Glutamatergic neuron (in vitro differentiated cells): ENCODE measurements around the gene NOS1. TPM values are rescaled to one million over a fixed set of nuclear protein-coding genes. Genes with fewer than 3 reads are reported as not detected.

Experiments
- DNase-seq: peaks from one replicate; pipeline ENCODE4 v3.0.0; 2022
- H3K27ac Mint-ChIP-seq: one replicate; pipeline ENCODE4 v1.8.0; 2020; ENCODE audit warnings: mild to moderate bottlenecking, mixed read lengths, inconsistent platforms; ENCODE audit not compliant: unreplicated experiment
- H3K27me3 Mint-ChIP-seq: one replicate; pipeline ENCODE4 v1.8.0; 2020; ENCODE audit warnings: mild to moderate bottlenecking, moderate library complexity, mixed read lengths, inconsistent platforms; ENCODE audit not compliant: unreplicated experiment
- H3K36me3 Mint-ChIP-seq: one replicate; pipeline ENCODE4 v1.8.0; 2020; ENCODE audit warnings: mild to moderate bottlenecking, mixed read lengths, inconsistent platforms; ENCODE audit not compliant: unreplicated experiment
- H3K4me1 Mint-ChIP-seq: one replicate; pipeline ENCODE4 v1.8.0; 2020; ENCODE audit warnings: mild to moderate bottlenecking, low read depth, mixed read lengths, inconsistent platforms; ENCODE audit not compliant: unreplicated experiment
- H3K4me3 Mint-ChIP-seq: one replicate; pipeline ENCODE4 v1.8.0; 2020; ENCODE audit warnings: mild to moderate bottlenecking, mixed read lengths, inconsistent platforms; ENCODE audit not compliant: unreplicated experiment
- H3K9me3 Mint-ChIP-seq: one replicate; pipeline ENCODE4 v1.8.0; 2020; ENCODE audit warnings: mild to moderate bottlenecking, moderate library complexity, mixed read lengths, inconsistent platforms; ENCODE audit not compliant: unreplicated experiment
- CTCF ChIP-seq: fragments of 200-600 bp; sonication (generic); IDR thresholded peaks from one replicate; pipeline ENCODE4 v1.5.0; 2021; ENCODE audit not compliant: partially characterized antibody, unreplicated experiment
- total RNA-seq: library from RNA; stranded (reverse); fragmentation: NEBNext Ultra II Directional; extraction: Animal tissue kit (Norgen Biotek cat#: 25700); gene quantifications from one replicate; pipeline ENCODE4 v1.2.1, GENCODE V29; 2021; ENCODE audit not compliant: unreplicated experiment

NOS1 gene
- total RNA-seq, 1 donor from 2014 or later: 0.96 TPM

GRCh38 chr12:117298648-117299225 is 62.7 kb downstream of the NOS1 start:
- H3K4me3 Mint-ChIP-seq: no peak overlapping the region
- no peak overlapping the region for H3K27ac Mint-ChIP-seq
- TF ChIP-seq CTCF: no peak
- no peak for DNase-seq
- H3K4me1 Mint-ChIP-seq: peaks cover 10% of the 10 kb centered on the region
- H3K36me3 Mint-ChIP-seq: peaks cover 9% of the 10 kb centered on the region
- H3K9me3 Mint-ChIP-seq: peaks cover 6% of the 10 kb centered on the region
- peaks cover 12% of the 10 kb centered on the region for H3K27me3 Mint-ChIP-seq

- peaks cover 12% of the 10 kb centered on the region for H3K27me3 Mint-ChIP-seq
- peaks cover 12% of the 10 kb centered on the region for H3K4me1 Mint-ChIP-seq
- H3K9me3 Mint-ChIP-seq: peaks cover 6% of the 10 kb centered on the region
- DNase-seq: no peak
- H3K36me3 Mint-ChIP-seq: peaks cover 9% of the 10 kb centered on the region
- H3K27ac Mint-ChIP-seq: no peak overlapping the region
- H3K4me3 Mint-ChIP-seq: no peak overlapping the region
- TF ChIP-seq CTCF: no peak
These were observed 63.2 kb downstream of the NOS1 start for GRCh38 chr12:117298191-117298590.

- Mint-ChIP-seq H3K4me3 (peak overlapping the region; percentile 58), H3K9me3 (peaks cover 8% of the 10 kb centered on the region), H3K4me1 (peaks cover 17% of the 10 kb centered on the region), H3K27me3 (peaks cover 15% of the 10 kb centered on the region), H3K27ac (peak overlapping the region; percentile 95), H3K36me3 (peaks cover 9% of the 10 kb centered on the region)
- no peak for TF ChIP-seq CTCF
- peak; percentile 77 for DNase-seq
These were observed 67.2 kb downstream of the NOS1 start for GRCh38 chr12:117294189-117294603.

GRCh38 chr12:117293510-117293909 is 67.9 kb downstream of the NOS1 start:
- no peak for DNase-seq
- Mint-ChIP-seq H3K9me3 (peaks cover 8% of the 10 kb centered on the region), H3K27me3 (peaks cover 17% of the 10 kb centered on the region), H3K27ac (peak overlapping the region; percentile 95), H3K4me1 (peaks cover 17% of the 10 kb centered on the region), H3K4me3 (peak overlapping the region; percentile 58), H3K36me3 (peaks cover 9% of the 10 kb centered on the region)
- TF ChIP-seq CTCF: no peak

- no peak for TF ChIP-seq CTCF
- DNase-seq: no peak
- Mint-ChIP-seq H3K27ac (peak overlapping the region; percentile 10), H3K9me3 (peaks cover 8% of the 10 kb centered on the region), H3K36me3 (peaks cover 9% of the 10 kb centered on the region), H3K27me3 (peaks cover 17% of the 10 kb centered on the region), H3K4me3 (no peak overlapping the region), H3K4me1 (peaks cover 17% of the 10 kb centered on the region)
These were observed 68.7 kb downstream of the NOS1 start for GRCh38 chr12:117292688-117293087.
